PC-3 (cell line): ENCODE data around the gene ZNF483. TPM values are rescaled to one million over a fixed set of nuclear protein-coding genes. Genes with fewer than 3 reads are reported as not detected.

Experiments
- ATAC-seq: fragments of 200-7000 bp; cut with Tn5 transposase; 2 replicates; pipeline ENCODE4 v1.9.1; 2020; ENCODE audit warnings: mild to moderate bottlenecking, moderate library complexity
- BruUV-seq: library from RNA; stranded (reverse); fragments of 400-500 nt; replicated peaks from 2 replicates; lab custom pipeline; 2021; lab: Mats Ljungman, UMichigan
- CTCF ChIA-PET: fragments of 300-600 bp; sonication (Branson Sonifier 250); formaldehyde crosslinking; loops from one replicate; lab custom pipeline; 2022; ENCODE audit warnings: antibody characterized with exemption; lab: Charles Lee
- POLR2A ChIA-PET: fragments of 300-600 bp; sonication (Branson Sonifier 250); formaldehyde crosslinking; loops from one replicate; lab custom pipeline; 2022; ENCODE audit warnings: antibody characterized with exemption; ENCODE audit not compliant: unreplicated experiment; lab: Charles Lee
- DNase-seq: peaks from one replicate; pipeline ENCODE4 v3.0.0-alpha.2; 2015
- H2AFZ ChIP-seq: fragments of 300-600 bp; sonication (generic); 2 replicates; pipeline ENCODE4 v1.6.0; 2016; ENCODE audit warnings: antibody characterized with exemption, low read length
- H3F3A ChIP-seq: fragments of 300-600 bp; sonication (generic); one replicate; pipeline ENCODE4 v1.6.0; 2017; ENCODE audit warnings: antibody characterized with exemption, low read length, control low read depth, mild to moderate bottlenecking; ENCODE audit not compliant: unreplicated experiment
- H3K27ac ChIP-seq: fragments of 300-600 bp; sonication (generic); 2 replicates; pipeline ENCODE4 v1.5.1; 2016; ENCODE audit warnings: mild to moderate bottlenecking, low read length
- H3K27me3 ChIP-seq: fragments of 300-600 bp; sonication (generic); 2 replicates; pipeline ENCODE4 v1.6.1; 2016; ENCODE audit warnings: low read length, mixed read lengths
- H3K36me3 ChIP-seq: fragments of 300-600 bp; sonication (generic); 2 replicates; pipeline ENCODE4 v1.6.1; 2016; ENCODE audit warnings: low read depth, mixed run types, low read length, mixed read lengths
- H3K4me1 ChIP-seq: fragments of 300-600 bp; sonication (generic); 2 replicates; pipeline ENCODE4 v1.5.1; 2016; ENCODE audit warnings: low read length; ENCODE audit not compliant: insufficient read depth
- H3K4me2 ChIP-seq: fragments of 300-600 bp; sonication (generic); 2 replicates; pipeline ENCODE4 v1.6.0; 2016; ENCODE audit warnings: low read length
- H3K4me3 ChIP-seq: fragments of 300-600 bp; sonication (generic); 2 replicates; pipeline ENCODE4 v1.5.1; 2016; ENCODE audit warnings: mild to moderate bottlenecking, low read length, mixed read lengths
- H3K79me2 ChIP-seq: fragments of 300-600 bp; sonication (generic); 2 replicates; pipeline ENCODE4 v1.6.1; 2017; ENCODE audit warnings: low read length, mixed read lengths
- H3K9ac ChIP-seq: fragments of 300-600 bp; sonication (generic); 2 replicates; pipeline ENCODE4 v1.6.0; 2016; ENCODE audit warnings: mild to moderate bottlenecking, low read length
- H3K9me2 ChIP-seq: fragments of 300-600 bp; sonication (generic); replicated peaks from 2 replicates; pipeline ENCODE4 v1.6.1; 2016; ENCODE audit warnings: mixed run types, low read length, mixed read lengths
- H3K9me3 ChIP-seq: fragments of 300-600 bp; sonication (generic); 2 replicates; pipeline ENCODE4 v1.6.1; 2016; ENCODE audit warnings: low read length, mixed read lengths
- H4K20me1 ChIP-seq: fragments of 300-600 bp; sonication (generic); 2 replicates; pipeline ENCODE4 v1.6.1; 2016; ENCODE audit warnings: low read length, mixed read lengths
- EZH2 ChIP-seq: fragments of 300-600 bp; sonication (generic); IDR thresholded peaks from one replicate; pipeline ENCODE4 v1.6.1; 2017; ENCODE audit warnings: antibody characterized with exemption, mild to moderate bottlenecking, low read length; ENCODE audit not compliant: unreplicated experiment
- EZH2phosphoT487 ChIP-seq: fragments of 300-600 bp; sonication (generic); IDR thresholded peaks from 2 replicates; pipeline ENCODE4 v1.6.1; 2018; ENCODE audit warnings: mild to moderate bottlenecking, antibody characterized with exemption, low read length, borderline replicate concordance
- intact Hi-C: fragments of 100-400 bp; cut with micrococcal nuclease; formaldehyde crosslinking; loops from 2 replicates; pipeline ENCODE4 v1.9.0; 2023
- total RNA-seq: library from RNA; depleted of rRNA; stranded (reverse); fragments of >200 nt; gene quantifications from 2 replicates; pipeline ENCODE4 v1.2.3, GENCODE V29; 2014
- TF ChIP-seq, protein P1 (sequence below): fragments of 300-600 bp; sonication (generic); conservative IDR thresholded peaks from 2 replicates; pipeline ENCODE4 v1.5.1; 2017; ENCODE audit warnings: antibody characterized with exemption, low read depth, mild to moderate bottlenecking, low read length

Gene ZNF483
- total RNA-seq, 1 experiment from 2014 or later: 3.9 TPM

DNA sequence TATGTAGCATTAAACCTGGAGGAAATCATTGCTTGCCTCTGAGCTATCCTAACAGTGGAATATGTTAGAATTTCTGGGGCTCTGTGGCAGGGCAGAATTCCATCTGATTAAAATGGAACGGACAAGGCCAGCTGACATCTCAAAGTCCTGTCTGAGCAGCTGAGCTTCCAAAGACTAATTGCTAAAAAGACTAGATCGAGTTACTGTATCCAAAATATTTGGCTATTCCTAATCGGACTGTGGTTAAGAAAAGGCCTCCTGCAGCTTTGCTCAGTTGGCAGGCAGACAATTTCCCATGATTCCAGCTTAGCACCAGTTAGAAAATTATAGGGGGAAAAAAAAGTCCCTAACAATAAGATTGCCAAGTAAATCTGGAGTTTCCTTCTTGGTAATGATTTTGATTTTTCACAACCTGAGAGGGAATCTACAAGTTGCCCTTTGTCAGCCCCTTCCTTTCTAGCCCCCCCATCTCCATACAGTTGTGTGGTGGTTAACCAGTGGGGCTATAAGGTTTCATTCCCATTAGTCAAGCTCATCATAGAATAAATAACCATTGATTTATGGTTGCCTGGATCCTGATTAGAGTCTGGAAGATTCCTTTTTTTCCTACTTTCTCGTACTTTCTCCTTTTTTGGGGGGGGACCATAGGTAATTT is 48.1 kb downstream of the ZNF483 start:
- H3K4me2 ChIP-seq: no peak overlapping the region
- no peak overlapping the region for H3K4me3 ChIP-seq
- POLR2A ChIA-PET: no interaction called here
- no peak overlapping the region for H3K9ac ChIP-seq
- H3K9me3 ChIP-seq: no peaks in the 10 kb centered on the region
- H3K4me1 ChIP-seq: no peaks in the 10 kb centered on the region
- no peaks in the 10 kb centered on the region for H3K27me3 ChIP-seq
- no peaks in the 10 kb centered on the region for H3K9me2 ChIP-seq
- intact Hi-C loops: no loop called here
- TF ChIP-seq, protein P1, sequence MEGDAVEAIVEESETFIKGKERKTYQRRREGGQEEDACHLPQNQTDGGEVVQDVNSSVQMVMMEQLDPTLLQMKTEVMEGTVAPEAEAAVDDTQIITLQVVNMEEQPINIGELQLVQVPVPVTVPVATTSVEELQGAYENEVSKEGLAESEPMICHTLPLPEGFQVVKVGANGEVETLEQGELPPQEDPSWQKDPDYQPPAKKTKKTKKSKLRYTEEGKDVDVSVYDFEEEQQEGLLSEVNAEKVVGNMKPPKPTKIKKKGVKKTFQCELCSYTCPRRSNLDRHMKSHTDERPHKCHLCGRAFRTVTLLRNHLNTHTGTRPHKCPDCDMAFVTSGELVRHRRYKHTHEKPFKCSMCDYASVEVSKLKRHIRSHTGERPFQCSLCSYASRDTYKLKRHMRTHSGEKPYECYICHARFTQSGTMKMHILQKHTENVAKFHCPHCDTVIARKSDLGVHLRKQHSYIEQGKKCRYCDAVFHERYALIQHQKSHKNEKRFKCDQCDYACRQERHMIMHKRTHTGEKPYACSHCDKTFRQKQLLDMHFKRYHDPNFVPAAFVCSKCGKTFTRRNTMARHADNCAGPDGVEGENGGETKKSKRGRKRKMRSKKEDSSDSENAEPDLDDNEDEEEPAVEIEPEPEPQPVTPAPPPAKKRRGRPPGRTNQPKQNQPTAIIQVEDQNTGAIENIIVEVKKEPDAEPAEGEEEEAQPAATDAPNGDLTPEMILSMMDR: no peak
- TF ChIP-seq EZH2phosphoT487: no peak
- TF ChIP-seq EZH2: no peak
- ATAC-seq: no peak
- no peak overlapping the region for H2AFZ ChIP-seq
- BruUV-seq: no TSS peak
- CTCF ChIA-PET: no interaction called here
- no peaks in the 10 kb centered on the region for H3K79me2 ChIP-seq
- no peaks in the 10 kb centered on the region for H3F3A ChIP-seq
- H4K20me1 ChIP-seq: no peaks in the 10 kb centered on the region
- peaks cover 62% of the 10 kb centered on the region for H3K36me3 ChIP-seq
- H3K27ac ChIP-seq: no peak overlapping the region
- DNase-seq: no peak

DNA sequence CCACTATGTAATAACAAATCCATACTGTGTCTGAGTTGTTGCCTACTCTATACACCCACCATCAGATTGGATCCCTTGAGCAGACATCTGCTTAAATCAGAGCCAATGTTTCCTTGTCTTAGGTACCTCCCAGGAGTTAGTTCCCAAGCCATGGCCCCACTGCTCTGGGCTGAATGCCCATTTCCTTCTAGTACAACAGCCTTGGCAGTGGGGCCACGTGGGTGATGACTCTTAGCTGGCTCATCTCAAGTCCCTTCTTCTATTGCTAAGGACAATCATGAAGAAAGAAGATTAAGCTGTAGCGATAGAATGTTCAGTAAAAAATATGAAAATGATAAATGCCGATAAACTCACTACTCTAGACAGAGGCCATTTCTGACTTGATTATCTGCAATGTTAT is 57.9 kb downstream of the ZNF483 start:
- DNase-seq (peak; percentile 64), ATAC-seq (peak; percentile 42; the same call in 1 of the 2 replicates)
- ChIA-PET POLR2A (interaction anchor here (0.6 kb wide), 1 partner anchor 613 kb away, joined by 3 read pairs; no protein-coding TSS in a partner anchor), CTCF (no interaction called here)
- intact Hi-C loops: no loop called here
- no peak for TF ChIP-seq EZH2phosphoT487
- TF ChIP-seq, protein P1: no peak
- no peak for TF ChIP-seq EZH2
- Histone ChIP-seq H4K20me1 (no peaks in the 10 kb centered on the region), H3K9me3 (no peaks in the 10 kb centered on the region), H3K9me2 (no peaks in the 10 kb centered on the region), H3K36me3 (peaks cover 32% of the 10 kb centered on the region), H3K79me2 (no peaks in the 10 kb centered on the region), H3K27ac (no peak overlapping the region), H3K27me3 (no peaks in the 10 kb centered on the region), H3K4me1 (peaks cover 4% of the 10 kb centered on the region; the same call in 1 of the 2 replicates), H3F3A (no peaks in the 10 kb centered on the region), H3K4me3 (no peak overlapping the region), H2AFZ (no peak overlapping the region), H3K4me2 (no peak overlapping the region), H3K9ac (no peak overlapping the region)
- no TSS peak for BruUV-seq

DNA sequence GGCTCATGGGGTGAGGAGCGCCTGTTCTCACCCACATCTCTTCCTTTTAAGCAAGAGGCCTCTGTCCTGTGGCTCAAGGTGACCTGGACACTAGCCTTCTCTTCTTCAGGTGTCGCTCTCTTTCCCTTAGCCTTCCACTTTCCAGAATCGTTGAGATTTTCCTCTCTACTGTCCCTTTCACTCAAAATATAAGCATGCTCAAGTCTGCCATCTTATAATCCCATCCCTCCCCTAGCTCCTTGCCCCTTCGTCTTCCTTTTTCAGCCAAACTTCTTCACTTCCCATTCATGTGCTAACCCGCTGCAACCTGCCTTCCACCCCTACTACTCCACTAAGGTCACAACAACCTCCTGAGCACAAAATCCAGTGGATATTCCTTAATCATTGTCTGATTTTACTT is 61.4 kb downstream of the ZNF483 start:
- peaks cover 4% of the 10 kb centered on the region; the same call in 1 of the 2 replicates for H3K4me1 ChIP-seq
- H3K27me3 ChIP-seq: no peaks in the 10 kb centered on the region
- no peak overlapping the region for H2AFZ ChIP-seq
- DNase-seq (no peak), ATAC-seq (no peak)
- no peaks in the 10 kb centered on the region for H3F3A ChIP-seq
- H3K9me2 ChIP-seq: no peaks in the 10 kb centered on the region
- H3K27ac ChIP-seq: no peak overlapping the region
- ChIA-PET CTCF (no interaction called here), POLR2A (no interaction called here)
- no peaks in the 10 kb centered on the region for H4K20me1 ChIP-seq
- peaks cover 28% of the 10 kb centered on the region for H3K36me3 ChIP-seq
- H3K79me2 ChIP-seq: no peaks in the 10 kb centered on the region
- no peak overlapping the region for H3K9ac ChIP-seq
- H3K4me3 ChIP-seq: no peak overlapping the region
- intact Hi-C loops: no loop called here
- no TSS peak for BruUV-seq
- no peak overlapping the region for H3K4me2 ChIP-seq
- H3K9me3 ChIP-seq: no peaks in the 10 kb centered on the region
- TF ChIP-seq EZH2: no peak
- no peak for TF ChIP-seq EZH2phosphoT487
- TF ChIP-seq, protein P1: no peak
